Vagina (tissue), 2 donors: ENCODE data around the gene DNAJA2. TPM values are rescaled to one million over a fixed set of nuclear protein-coding genes. Genes with fewer than 3 reads are reported as not detected.

Source experiments
- DNase-seq, 2 donors: peaks; one replicate each; pipeline ENCODE4 v3.0.0-alpha.2; 2017; ENCODE audit errors: extremely low spot score in 2 of 2
- H3K27ac ChIP-seq: fragments of 200-600 bp; sonication (generic); one replicate; pipeline ENCODE4 v1.5.1; 2019
- H3K27me3 ChIP-seq: fragments of 200-600 bp; sonication (generic); one replicate; pipeline ENCODE4 v1.5.1; 2019
- H3K36me3 ChIP-seq, 2 donors: fragments of 200-600 bp; sonication (generic); one replicate each; pipeline ENCODE4 v1.5.1; 2017 to 2019
- H3K4me1 ChIP-seq: fragments of 200-600 bp; sonication (generic); one replicate; pipeline ENCODE4 v1.5.1; 2019
- H3K4me3 ChIP-seq, 2 donors: fragments of 200-600 bp; sonication (generic); 1 replicate in 1 of 2; 2 replicates in 1 of 2; pipeline ENCODE4 v1.5.1; 2016 to 2019
- H3K9me3 ChIP-seq: fragments of 200-600 bp; sonication (generic); one replicate; pipeline ENCODE4 v1.5.1; 2019
- POLR2A ChIP-seq, 2 donors: fragments of 450-650 bp; IDR thresholded peaks; one replicate each; pipeline ENCODE4 v1.6.1; 2017; ENCODE audit warnings: antibody characterized with exemption in 2 of 2, mild to moderate bottlenecking in 2 of 2, moderate library complexity in 2 of 2
- POLR2AphosphoS5 ChIP-seq, 2 donors: sonication (generic); formaldehyde crosslinking; IDR thresholded peaks; one replicate each; pipeline ENCODE4 v1.9.0; 2017; ENCODE audit warnings: antibody characterized with exemption in 2 of 2, mild to moderate bottlenecking in 2 of 2, low read depth in 1 of 2; ENCODE audit not compliant: insufficient read depth in 1 of 2
- intact Hi-C: fragments of 100-400 bp; cut with DNase I; formaldehyde crosslinking; loops from one replicate; pipeline ENCODE4 v1.15.1; 2023
- total RNA-seq: library from RNA; depleted of rRNA; stranded (reverse); fragments of >200 nt; gene quantifications from one replicate; pipeline ENCODE4 v1.2.3, GENCODE V29; 2016
- TF ChIP-seq, protein P1 (sequence below), 3 experiments: fragments of 450-650 bp in 2 of 3; fragments of 200-600 bp in 1 of 3; sonication (generic) in 1 of 3; IDR thresholded peaks; one replicate each; pipeline ENCODE4 v1.5.1; 2017 to 2019; ENCODE audit warnings: antibody characterized with exemption in 3 of 3, mild to moderate bottlenecking in 2 of 3, moderate library complexity in 2 of 3

Gene DNAJA2
- total RNA-seq, result 38.3 TPM

DNA sequence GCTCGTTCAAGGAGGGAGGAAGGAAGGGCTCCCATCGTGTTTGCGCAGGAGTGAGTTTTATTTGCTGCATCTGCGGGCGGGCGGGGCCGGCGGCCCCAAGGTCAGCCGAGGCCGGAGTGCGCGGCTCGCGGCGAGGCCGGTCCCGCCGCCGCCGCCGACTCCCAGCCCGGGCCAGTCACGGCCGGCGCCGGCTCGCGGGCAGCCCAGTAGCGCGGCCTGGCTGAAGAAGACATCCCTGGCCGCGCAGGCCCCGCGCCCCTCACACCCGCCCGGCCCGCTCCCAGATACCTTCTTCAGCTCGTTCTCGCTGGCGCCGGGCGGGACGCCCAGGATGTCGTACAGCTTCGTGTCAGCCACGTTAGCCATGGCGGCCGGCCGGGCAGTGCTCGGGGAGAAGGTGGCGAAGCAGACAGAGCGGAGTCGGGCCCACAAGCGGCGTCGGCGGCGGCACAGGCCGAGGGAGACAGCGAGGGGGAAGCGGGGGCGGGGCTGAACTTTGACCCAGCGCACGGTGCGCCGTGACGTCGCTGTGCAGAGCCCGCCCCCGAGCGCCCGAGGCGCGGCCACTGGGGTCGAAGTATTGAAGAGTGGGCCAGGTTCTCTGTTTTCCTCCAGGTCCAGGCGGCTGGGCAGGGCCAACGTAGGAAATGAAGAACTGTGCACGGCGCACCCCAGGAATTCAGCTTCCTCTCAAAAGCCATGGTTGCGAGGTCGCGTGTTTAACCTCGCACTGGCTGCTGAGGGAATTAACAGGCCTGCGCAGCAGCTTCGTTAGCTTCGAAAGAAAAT is at the start of gene DNAJA2:
DNAJA2 (minus strand) TSS at position 468 of the 789 bp plus-strand sequence; CDS start at position 366, 102 bp downstream.
- Histone ChIP-seq H3K9me3 (no peaks in the 10 kb centered on the region), H3K4me3 (peak within 1 kb of the TSS; percentile 86 to 95), H3K36me3 (peaks cover 0 to 18% of the 10 kb centered on the region in 2 donors), H3K27me3 (no peaks in the 10 kb centered on the region), H3K4me1 (peaks cover 52% of the 10 kb centered on the region), H3K27ac (peak within 1 kb of the TSS; percentile 95)
- intact Hi-C loops, result no loop called here
- peak in 1 of 2 donors; percentile 93 for DNase-seq
- TF ChIP-seq POLR2A (IDR thresholded peaks at IDR 0.05), result peak; percentile 52 to 65
- TF ChIP-seq, protein P1, sequence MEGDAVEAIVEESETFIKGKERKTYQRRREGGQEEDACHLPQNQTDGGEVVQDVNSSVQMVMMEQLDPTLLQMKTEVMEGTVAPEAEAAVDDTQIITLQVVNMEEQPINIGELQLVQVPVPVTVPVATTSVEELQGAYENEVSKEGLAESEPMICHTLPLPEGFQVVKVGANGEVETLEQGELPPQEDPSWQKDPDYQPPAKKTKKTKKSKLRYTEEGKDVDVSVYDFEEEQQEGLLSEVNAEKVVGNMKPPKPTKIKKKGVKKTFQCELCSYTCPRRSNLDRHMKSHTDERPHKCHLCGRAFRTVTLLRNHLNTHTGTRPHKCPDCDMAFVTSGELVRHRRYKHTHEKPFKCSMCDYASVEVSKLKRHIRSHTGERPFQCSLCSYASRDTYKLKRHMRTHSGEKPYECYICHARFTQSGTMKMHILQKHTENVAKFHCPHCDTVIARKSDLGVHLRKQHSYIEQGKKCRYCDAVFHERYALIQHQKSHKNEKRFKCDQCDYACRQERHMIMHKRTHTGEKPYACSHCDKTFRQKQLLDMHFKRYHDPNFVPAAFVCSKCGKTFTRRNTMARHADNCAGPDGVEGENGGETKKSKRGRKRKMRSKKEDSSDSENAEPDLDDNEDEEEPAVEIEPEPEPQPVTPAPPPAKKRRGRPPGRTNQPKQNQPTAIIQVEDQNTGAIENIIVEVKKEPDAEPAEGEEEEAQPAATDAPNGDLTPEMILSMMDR (IDR thresholded peaks at IDR 0.05), result peak in 2 of 3 experiments; percentile 15 to 29
- peak; percentile 48 to 98 for TF ChIP-seq POLR2AphosphoS5 (IDR thresholded peaks at IDR 0.05; ENCODE audit: insufficient read depth in 1 of 2, low read depth in 1 of 2)

DNA sequence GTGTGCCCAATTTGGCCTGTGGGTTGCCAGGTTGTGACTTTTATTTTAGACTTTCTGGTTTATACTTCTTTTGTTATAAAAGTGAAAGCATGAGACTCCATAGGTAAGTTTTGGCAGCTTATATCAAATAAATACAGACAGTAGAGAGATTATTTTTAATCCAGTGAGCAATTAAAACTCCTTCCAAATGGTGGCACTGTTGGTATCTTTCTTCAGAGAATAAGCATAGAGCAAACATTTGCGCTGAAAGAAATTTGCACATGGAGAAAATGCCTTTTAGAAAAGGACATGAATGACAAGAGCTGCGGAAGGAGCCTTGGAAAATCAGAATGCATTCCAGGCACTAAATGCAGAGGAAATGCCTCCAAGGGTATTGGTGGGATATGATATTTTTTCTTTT is 46.1 kb upstream of the DNAJA2 start:
- intact Hi-C loops, result no loop called here
- no peaks in the 10 kb centered on the region for H3K4me1 ChIP-seq
- no peaks in the 10 kb centered on the region for H3K36me3 ChIP-seq
- H3K4me3 ChIP-seq, result no peak overlapping the region
- DNase-seq, result no peak
- no peaks in the 10 kb centered on the region for H3K9me3 ChIP-seq
- H3K27ac ChIP-seq, result no peak overlapping the region
- no peaks in the 10 kb centered on the region for H3K27me3 ChIP-seq
- TF ChIP-seq POLR2AphosphoS5 (IDR thresholded peaks at IDR 0.05; ENCODE audit: insufficient read depth in 1 of 2, low read depth in 1 of 2) (no peak), POLR2A (IDR thresholded peaks at IDR 0.05) (no peak)
- TF ChIP-seq, protein P1 (IDR thresholded peaks at IDR 0.05), result no peak

DNA sequence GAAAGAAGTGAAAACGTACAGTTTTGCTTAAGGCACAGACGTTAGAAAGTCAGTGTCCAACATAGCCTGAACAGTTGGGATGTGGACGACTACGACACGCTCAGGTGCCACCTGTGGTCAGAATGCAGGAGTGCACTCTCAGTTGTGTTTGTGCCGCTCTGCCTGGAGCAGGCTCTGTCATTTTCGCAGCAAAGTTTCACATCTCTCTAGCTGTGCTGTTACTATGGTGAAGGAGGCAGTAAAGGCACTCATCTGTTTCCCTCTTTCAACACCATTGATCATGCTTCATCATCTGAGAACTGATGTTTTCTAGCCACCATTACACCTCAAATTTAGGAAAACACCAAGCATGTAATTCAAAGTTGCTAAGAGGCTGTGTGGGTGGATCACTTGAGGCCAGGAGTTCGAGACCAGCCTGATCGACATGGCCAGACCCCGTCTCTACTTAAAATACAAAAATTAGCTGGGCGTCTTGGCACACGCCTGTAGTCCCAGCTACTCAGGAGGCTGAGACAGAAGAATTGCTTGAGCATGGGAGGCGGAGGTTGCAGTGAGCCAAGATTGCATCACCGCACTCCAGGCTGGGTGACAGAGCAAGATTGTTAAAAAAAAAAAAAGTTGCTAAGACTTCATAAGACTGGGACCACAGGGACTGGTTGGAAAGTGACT is 44.9 kb upstream of the DNAJA2 start:
- no peaks in the 10 kb centered on the region for H3K36me3 ChIP-seq
- no peaks in the 10 kb centered on the region for H3K9me3 ChIP-seq
- H3K27me3 ChIP-seq, result no peaks in the 10 kb centered on the region
- TF ChIP-seq POLR2A (IDR thresholded peaks at IDR 0.05), result no peak
- TF ChIP-seq POLR2AphosphoS5 (IDR thresholded peaks at IDR 0.05; ENCODE audit: insufficient read depth in 1 of 2, low read depth in 1 of 2), result no peak
- TF ChIP-seq, protein P1 (IDR thresholded peaks at IDR 0.05), result no peak
- no peak overlapping the region for H3K27ac ChIP-seq
- DNase-seq, result no peak
- intact Hi-C loops, result no loop called here
- H3K4me3 ChIP-seq, result no peak overlapping the region
- H3K4me1 ChIP-seq, result no peaks in the 10 kb centered on the region

DNA sequence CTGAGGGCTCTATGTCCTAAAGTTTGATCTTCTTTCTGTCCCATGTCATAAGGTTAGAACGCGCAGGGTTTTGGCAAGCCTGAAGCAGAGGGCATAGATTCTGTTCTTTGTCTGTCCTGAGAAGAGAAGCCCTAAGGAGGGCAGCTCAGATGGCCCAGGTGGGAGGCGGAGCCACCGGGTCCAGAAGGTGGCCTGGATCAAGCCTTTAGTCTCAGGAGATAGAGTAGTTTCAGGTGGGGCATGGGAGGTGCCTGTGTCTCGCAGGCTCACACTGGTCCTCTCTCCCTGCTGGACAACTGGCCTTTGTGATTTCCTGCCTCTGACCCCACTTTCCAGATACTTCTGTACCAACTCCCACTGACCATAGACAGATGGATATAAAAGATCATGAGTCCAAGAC is 44.2 kb upstream of the DNAJA2 start:
- no peaks in the 10 kb centered on the region for H3K4me1 ChIP-seq
- no peak overlapping the region for H3K4me3 ChIP-seq
- H3K27ac ChIP-seq, result no peak overlapping the region
- no peak for TF ChIP-seq POLR2AphosphoS5 (IDR thresholded peaks at IDR 0.05; ENCODE audit: insufficient read depth in 1 of 2, low read depth in 1 of 2)
- TF ChIP-seq POLR2A (IDR thresholded peaks at IDR 0.05), result no peak
- TF ChIP-seq, protein P1 (IDR thresholded peaks at IDR 0.05), result no peak
- no peaks in the 10 kb centered on the region for H3K27me3 ChIP-seq
- no peaks in the 10 kb centered on the region for H3K36me3 ChIP-seq
- intact Hi-C loops, result no loop called here
- no peak for DNase-seq
- H3K9me3 ChIP-seq, result no peaks in the 10 kb centered on the region
